ENCODE data around the gene TMEM143. TPM values are rescaled to one million over a fixed set of nuclear protein-coding genes. Genes with fewer than 3 reads are reported as not detected.
"Not testable (repeated sequence)": the region's sequence is repeated elsewhere in the genome, so short reads cannot be mapped to it uniquely, and the experiment has no call there.

TMEM143 gene
- polyA plus RNA-seq, 3 donors, result 3.8 to 12.8 (median 7.4) TPM

DNA sequence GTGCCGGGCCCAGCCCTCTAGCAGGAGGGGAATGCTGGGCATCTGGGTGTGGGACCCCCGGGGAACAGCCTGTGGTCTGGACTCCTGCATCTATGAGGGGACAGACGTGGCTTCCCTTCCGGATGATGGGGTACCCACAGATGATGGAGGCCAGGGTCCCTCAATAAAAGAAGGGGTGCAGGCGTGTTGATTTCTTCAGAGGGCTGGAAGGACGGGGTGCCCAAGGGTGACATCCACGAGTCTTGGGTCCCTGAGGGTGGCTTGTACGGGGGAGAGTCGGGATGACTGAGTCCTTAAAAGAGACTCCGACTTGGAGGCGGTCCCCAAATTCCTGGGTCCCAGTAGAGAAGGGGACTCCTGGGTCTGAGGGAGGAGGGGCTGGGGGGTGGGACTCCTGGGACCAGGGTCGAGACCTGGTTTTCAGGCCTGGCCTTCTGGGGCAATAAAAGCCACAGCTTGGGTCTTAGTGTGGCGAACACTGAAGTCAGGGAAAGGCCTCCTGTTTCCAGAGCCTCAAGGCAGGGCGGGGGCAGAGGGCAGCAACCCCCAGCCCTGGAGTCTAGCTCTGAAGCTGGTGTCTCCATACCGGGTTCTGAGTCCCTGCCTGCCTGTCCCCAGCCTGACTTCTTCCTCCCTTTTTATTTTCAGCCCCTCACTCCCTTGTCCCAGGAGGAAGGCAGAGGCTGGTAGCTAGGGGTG lies 29.3 kb upstream of the TMEM143 start:
- 85 to 87% (median 85%) methylated on average over 15 of the region's 15 CpGs for WGBS, 3 donors
- no peak overlapping the region for H3K27ac ChIP-seq (ENCODE audit: low read depth, low read length)

DNA sequence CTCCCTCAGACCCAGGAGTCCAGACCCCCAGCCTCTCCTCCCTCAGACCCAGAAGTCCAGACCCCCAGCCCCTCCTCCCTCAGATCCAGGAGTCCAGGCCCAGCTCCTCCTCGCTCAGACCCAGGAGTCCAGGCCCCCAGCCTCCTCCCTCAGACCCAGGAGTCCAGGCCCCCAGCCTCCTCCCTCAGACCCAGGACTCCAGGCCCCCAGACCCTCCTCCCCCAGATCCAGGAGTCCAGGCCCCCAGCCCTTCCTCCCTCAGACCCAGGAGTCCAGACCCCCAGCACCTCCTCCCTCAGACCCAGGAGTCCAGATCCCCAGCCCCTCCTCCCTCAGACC lies 28.2 kb upstream of the TMEM143 start:
- H3K27ac ChIP-seq (ENCODE audit: low read depth, low read length), result not testable (repeated sequence)
- 60 to 71% (median 62%) methylated on average over 1 of the region's 1 CpG for WGBS, 3 donors

DNA sequence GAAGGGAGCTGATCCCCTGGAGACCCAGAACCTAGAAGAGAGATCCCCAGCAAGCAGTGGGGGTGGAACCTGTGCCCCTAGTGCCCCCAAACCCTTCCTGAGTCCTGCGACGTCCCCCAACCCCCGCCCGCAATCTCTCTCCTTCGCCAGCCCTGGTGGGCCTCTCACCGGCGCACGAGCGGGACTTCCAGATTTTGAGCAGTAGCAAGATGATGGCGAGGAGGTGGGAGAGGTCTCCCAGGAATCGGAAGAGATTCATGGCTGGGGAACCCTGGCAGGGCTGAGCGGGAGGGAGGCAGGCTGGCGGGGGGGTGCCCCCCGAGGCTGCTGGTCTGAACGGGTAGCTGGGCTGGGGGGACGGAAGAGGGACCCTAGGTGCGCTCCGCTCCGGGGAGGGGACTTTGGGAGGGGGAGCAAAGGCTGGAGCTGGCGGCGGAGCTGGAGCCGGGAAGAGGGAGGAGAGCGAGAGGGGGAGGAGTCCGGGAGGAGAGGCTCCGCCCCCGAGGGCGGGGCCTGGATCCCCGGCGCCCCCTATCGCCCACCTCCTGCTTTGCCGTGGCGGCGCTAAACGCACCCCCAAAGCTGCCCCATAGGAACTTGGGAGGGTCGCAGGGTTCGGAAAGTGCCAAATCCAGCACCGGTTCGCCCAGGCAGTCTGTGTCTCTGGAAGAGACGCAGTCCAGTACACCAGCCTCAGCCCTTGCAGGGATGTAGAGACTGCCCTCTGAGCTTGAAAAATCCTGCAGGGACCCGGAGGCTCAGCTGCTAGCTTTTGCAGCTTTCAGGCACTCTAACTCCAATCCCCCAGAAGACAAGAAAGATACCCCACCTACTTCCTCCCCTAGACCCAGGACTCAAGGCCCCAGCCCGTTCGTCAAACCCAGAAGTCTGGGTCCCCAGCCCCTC lies 27.6 kb upstream of the TMEM143 start, which contains the start of gene KDELR1:
TSS of gene KDELR1 (minus strand) at position 452 of the 906 bp plus-strand sequence. CDS start at position 259, 193 bp downstream.
- 4 to 5% (median 4%) methylated on average over 37 to 42 of the region's 42 CpGs for WGBS, 3 donors
- H3K27ac ChIP-seq (ENCODE audit: low read depth, low read length), result peak within 1 kb of the TSS; percentile 70

DNA sequence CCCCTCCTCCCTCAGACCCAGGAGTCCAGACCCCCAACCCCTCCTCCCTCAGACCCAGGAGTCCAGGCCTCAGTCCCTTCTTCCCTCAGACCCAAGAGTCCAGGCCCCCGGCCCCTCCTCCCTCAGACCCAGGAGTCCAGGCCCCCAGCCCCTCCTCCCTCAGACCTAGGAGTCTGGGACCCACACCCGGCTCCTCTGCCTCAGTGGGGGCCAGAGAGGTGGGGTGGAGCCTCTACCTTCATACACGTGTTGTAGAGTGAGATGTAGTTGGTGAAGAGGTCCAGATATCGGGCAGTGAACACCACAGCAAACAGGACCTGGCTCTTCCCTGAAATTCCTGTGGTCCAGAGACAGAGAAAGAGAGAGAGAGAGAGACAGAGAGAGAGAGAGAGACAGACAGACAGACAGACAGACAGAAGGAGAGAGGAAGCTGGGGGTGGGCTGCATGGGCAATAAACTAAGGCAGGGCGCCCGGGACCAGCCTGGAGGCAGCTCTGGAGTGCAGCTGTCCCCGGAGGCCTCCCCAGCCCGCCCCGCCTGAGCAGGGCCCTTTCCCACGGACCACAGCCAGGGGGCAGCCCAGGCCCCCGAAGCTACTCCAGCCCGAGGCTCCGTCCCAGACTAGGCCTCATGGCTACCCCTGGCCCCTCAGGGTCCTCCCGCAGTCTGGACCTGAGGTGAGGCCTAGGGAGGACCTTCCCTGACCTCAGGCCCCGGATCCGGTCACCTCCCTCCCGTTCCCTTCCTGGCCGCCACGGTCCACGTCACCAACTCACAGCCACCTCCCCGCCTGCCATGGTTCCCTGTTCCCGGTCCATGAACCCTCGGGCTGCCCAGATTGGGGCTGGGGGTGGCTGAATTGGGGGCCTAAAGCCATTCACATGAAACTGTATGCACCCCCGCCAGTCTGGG lies 26.7 kb upstream of the TMEM143 start:
- WGBS, 3 donors, result 2 to 4% (median 4%) methylated on average over 20 to 24 of the region's 24 CpGs
- H3K27ac ChIP-seq (ENCODE audit: low read depth, low read length), result peak overlapping the region; percentile 70

DNA sequence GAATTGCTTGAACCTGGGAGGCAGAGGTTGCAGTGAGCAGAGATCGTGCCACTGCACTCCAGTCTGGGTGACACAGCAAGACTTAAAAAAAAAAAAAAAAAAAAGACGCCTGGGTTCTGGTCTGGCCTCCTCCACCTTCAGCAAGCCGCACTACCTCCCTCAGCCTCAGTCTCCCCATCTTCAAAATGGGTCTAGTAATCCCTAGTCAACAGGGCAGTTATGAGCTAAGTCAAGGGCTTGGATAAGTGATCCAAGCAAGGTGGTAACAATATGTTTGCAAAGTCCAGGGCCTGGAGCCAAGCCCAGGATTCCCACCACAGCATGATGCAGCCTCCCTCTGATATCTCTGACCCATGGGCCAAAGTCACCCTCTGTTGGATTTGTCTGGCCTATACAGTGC lies 23.2 kb upstream of the TMEM143 start:
- no peak overlapping the region for H3K27ac ChIP-seq (ENCODE audit: low read depth, low read length)
- 89 to 100% (median 95%) methylated on average over 2 to 3 of the region's 3 CpGs for WGBS, 3 donors

DNA sequence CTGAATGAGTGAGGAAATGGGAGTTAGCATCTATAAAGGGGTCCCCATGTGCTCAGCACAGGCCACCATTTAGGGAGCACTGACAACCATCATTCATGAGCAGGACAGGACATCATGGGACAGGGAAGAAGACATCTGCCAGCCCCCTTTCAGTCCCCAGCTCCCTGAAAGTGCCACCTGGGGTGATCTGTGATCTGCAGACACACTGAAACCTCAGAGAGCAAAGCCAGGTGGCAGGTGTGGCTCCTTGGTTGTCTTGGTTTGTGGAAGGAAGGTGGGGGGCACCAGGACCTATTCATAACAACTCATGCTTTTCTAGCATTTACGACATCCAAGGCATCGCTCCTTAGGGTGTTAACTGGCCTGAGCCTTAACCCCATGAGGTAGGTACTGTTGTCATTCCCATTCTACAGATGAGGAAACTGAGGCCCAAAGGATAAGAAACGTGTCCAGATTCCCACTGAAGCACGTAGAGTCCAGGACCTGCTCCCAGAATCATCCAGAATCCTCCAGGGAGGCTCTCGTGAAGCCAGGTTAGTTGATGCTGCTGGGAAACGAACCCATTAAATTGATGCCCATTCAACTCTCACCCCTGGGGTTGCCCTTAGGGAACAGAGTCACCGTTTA lies 21.8 kb upstream of the TMEM143 start:
- 85 to 95% (median 93%) methylated on average over 7 of the region's 7 CpGs for WGBS, 3 donors
- no peak overlapping the region for H3K27ac ChIP-seq (ENCODE audit: low read depth, low read length)

DNA sequence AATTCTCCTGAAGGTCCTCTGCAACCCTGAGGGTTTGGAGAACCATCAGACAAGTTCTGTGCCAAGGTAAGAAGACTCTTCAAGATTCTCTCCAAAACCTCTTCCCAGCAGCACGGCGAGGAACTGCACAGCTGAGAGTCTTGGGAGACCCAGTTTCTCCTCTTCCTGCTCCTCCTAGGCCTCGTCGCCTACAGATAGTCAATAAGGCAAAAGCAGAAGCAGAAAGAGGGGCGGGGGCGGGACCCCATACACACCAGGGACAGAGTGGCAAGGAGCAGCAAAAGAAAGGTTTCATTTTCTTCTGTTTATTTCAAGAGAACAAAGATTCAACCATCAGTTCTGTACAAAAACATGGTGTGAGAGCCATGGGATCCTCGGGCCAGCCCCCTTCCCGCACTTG lies 18.5 kb upstream of the TMEM143 start:
- H3K27ac ChIP-seq (ENCODE audit: low read depth, low read length), result no peak overlapping the region
- 83 to 90% (median 89%) methylated on average over 8 of the region's 8 CpGs for WGBS, 3 donors

DNA sequence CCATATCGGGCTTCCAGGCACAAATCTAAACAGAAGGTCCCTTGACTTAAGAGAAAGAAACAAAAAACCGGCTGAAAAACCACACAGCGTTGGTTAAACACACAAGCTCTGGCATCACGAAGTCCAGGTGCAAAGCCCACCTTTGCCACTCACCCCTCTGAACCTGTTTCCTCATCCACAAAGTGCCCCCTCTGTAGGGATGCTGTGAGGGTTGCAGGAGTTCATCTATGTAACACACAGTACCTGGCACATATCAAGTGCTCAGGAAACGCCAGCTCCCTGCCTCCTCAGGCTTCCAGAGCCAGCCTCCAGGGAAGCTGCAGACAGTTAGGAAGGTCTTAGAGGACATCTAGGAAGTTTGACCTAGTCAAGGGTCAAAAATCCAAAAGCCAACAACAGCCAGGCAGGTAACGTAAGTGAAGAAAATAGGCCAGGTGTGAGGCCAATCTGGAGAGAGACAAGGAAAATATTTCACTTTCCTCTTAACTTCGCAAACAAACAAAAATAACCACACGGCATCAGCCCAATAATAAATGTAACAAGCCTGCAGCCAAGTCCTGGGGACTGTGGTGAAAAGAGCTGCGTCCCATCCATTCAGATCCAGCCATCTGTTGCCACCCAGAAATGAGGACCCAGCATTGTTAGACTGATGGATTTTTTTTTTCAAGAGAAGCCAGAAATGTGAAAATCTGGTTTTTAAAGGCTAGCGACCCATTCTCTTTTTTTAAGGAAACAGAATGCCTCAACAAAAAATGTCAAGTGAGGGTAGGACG lies 17.6 kb upstream of the TMEM143 start:
- WGBS, 3 donors, result 87 to 90% (median 87%) methylated on average over 11 of the region's 11 CpGs
- H3K27ac ChIP-seq (ENCODE audit: low read depth, low read length), result no peak overlapping the region

DNA sequence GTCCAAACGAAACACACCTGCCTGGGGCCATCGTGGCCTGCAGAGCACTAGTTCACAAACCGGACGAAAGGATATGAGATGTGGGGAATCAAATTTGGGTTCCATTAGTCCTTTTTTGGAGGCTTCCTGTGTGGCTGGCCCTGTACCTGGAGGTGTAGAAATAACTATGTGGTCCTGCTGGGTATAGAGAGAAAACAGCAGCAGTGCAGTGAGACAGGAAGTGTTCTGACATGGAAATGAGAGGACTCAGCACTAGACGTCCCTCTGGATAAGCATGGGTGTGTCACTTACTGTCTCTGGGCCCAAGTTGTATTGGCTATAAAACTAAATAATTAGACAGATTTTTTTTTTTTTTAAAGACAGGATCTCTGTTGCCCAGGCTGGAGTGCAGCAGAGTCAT lies 15.3 kb upstream of the TMEM143 start:
- 77 to 82% (median 78%) methylated on average over 5 of the region's 5 CpGs for WGBS, 3 donors
- H3K27ac ChIP-seq (ENCODE audit: low read depth, low read length), result no peak overlapping the region

DNA sequence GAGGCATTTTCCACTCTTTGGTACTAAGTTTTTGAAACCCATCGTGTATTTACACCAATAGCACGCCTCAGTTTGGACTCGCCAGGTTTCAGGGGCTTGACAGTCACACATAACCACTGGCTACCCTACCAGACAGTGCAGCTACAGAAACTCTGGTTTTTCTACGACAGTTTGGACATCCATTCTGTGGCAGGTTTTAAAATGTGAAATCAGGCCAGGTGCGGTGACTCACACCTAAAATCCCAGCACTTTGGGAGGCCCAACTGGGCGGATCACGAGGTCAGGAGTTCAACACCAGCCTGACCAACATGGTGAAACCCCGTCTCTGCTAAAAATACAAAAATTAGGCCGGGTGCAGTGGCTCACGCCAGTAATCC lies 14.4 kb upstream of the TMEM143 start:
- 91 to 92% (median 91%) methylated on average over 10 of the region's 10 CpGs for WGBS, 3 donors
- H3K27ac ChIP-seq (ENCODE audit: low read depth, low read length), result no peak overlapping the region

DNA sequence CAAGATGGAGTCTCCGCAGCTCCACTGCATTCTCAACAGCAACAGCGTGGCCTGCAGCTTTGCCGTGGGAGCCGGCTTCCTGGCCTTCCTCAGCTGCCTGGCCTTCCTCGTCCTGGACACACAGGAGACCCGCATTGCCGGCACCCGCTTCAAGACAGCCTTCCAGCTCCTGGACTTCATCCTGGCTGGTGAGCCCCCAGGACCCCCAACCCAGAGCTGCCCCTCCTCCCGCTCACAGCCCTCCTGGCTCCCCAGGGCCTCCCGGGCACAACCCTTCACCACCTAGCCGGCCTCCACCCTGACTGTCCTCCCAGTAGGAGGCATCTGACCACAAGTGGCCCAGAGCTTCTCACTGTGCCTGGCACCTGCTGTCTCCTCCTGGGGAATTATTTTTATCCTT lies 9.8 kb upstream of the TMEM143 start:
- no peak overlapping the region for H3K27ac ChIP-seq (ENCODE audit: low read depth, low read length)
- WGBS, 3 donors, result 82 to 87% (median 84%) methylated on average over 8 to 11 of the region's 11 CpGs

DNA sequence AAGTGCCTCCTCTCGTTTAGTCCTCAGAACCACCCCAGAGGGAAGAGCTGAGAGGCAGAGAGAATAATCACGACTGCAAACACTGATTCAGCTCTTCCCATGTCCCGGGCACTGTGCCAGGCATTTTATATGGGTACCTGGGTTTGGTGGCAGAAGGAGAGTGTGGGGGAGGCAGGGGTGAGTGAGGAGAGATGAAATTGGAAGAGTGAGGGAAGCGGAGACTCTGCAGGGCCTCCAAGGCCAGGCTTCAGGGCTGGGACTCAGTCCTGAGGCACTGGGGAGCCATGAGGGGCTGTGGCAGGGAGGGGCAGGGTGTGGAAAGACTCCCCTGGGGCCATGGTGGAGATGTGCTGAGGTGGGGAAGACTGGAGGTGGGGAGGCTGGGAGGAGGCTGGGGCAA lies 9.2 kb upstream of the TMEM143 start:
- H3K27ac ChIP-seq (ENCODE audit: low read depth, low read length), result no peak overlapping the region
- WGBS, 3 donors, result 51 to 67% (median 56%) methylated on average over 4 of the region's 4 CpGs

DNA sequence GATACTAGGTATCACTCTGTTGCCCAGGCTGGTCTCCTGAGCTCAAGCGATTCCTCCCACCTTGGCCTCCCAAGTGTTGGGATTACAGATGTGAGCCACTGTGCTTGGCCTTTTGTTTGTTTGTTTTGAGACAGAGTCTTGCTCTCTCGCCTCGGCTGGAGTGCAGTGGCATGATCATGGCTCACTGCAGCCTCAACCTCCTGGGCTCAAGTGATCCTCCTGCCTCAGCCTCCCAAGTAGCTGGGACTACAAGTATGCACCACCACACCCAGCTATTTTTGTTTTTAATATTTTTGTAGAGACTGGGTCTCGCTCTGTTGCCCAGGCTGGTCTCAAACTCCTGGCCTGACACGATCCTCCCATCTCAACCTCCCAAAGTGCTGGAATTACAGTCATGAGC lies 8.0 kb upstream of the TMEM143 start:
- 95 to 97% (median 97%) methylated on average over 5 of the region's 5 CpGs for WGBS, 3 donors
- H3K27ac ChIP-seq (ENCODE audit: low read depth, low read length), result not testable (repeated sequence)

DNA sequence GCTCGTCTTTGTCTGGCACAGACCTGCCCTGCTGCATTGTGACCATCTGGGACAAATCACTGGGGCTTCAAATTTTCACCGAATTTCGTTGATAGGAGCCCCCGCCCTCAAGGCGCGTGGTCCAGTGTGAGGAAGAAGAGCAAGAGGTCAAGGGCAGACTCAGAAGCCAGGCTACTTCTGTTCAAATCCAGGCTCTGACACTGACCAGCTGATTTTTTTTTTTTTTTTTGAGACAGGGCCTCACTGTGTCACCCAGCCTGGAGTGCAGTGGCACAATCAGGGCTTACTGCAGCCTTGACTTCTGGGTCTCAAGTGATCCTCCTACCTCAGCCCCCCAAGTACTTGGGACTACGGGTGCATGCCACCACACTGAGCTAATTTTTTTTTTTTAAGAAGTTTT lies 7.6 kb upstream of the TMEM143 start:
- H3K27ac ChIP-seq (ENCODE audit: low read depth, low read length), result no peak overlapping the region
- WGBS, 3 donors, result 71 to 81% (median 77%) methylated on average over 7 of the region's 7 CpGs

DNA sequence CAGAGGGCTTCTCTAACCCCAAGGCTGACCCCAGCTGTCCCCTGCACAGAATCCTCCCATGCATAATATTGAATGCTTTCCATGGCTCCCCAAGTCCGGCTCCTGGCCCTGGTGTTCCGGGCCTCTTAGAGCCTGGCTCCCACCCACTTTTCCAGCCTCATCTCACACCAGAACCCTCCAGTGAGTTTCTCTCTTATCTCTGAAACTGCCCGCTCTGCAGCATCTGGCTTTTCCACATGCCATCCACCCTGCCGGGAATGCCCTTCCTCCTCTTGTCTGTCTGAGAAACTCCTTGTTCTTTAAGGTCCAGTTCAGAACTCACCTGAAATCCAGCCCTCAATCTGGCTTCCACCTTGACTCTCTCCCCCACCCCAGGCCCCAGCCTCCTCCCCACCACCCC lies 7.2 kb upstream of the TMEM143 start:
- 80 to 87% (median 87%) methylated on average over 4 of the region's 4 CpGs for WGBS, 3 donors
- no peak overlapping the region for H3K27ac ChIP-seq (ENCODE audit: low read depth, low read length)

DNA sequence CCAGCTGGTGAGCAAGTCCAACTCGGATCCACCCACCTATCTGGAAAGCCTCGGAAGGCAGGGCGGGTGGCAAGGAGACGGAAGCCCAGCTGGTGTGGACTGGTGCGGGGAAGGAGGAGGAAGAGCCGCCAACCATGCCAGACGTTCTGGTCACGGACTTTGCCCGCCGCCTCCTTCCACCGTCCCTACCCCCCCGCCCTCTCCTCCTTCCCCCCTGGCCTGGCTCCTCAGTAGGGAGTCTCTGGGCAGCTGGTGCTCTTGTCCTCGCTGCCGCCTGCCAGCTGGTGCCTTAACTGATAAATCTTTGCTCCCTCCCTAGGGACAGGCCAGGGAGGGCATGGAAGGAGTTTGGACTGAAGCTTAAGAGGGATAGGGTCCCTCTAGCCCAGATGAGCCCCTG lies 5.2 kb upstream of the TMEM143 start:
- H3K27ac ChIP-seq (ENCODE audit: low read depth, low read length), result no peak overlapping the region
- 58 to 84% (median 81%) methylated on average over 14 of the region's 14 CpGs for WGBS, 3 donors

DNA sequence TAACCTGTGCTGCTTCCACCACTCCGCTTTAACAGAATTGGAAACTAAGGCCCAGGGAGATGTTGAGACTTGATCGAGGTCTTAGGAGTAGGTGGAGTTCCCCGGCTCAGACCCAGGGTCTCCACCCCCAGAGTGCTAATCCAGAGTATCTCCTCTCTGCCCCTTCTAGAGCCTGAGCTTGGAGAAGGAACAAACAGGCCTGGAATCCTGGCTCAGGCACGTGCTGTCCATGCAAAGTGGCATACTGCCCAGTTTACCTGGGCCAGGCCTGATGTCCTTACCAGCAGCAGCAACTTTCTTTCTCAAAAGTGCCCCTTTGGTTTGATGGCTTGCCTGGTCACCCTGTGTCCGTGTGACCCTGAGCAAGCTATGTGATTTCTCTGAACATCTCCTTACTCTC lies 4.1 kb upstream of the TMEM143 start:
- WGBS, 3 donors, result 55 to 76% (median 74%) methylated on average over 5 of the region's 5 CpGs
- H3K27ac ChIP-seq (ENCODE audit: low read depth, low read length), result no peak overlapping the region

DNA sequence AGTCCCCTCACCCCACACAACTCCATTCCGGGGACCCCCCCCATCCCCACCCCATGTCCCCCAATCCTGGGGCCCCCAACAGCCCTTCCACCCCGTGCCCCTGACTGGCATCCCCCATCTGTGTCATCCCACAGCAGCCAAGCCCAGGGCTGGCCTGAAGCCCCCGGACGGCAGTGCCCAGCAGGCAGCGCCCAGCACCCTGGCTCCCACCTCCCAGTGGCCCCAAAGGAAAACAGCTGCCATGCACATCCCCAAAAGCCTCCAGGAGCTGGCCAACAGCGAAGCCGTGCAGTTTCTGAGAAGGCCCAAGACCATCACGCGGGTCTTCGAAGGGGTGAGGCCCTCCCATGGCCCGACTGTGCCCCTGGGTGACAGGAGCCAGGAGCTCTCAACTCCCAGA lies 1.9 kb upstream of the TMEM143 start:
- no peak overlapping the region for H3K27ac ChIP-seq (ENCODE audit: low read depth, low read length)
- 92 to 95% (median 92%) methylated on average over 11 of the region's 11 CpGs for WGBS, 3 donors
